ENCODE results near the gene SUPT4H1.

Gene SUPT4H1

GRCh38 chr17:58338841-58339754 is 12.9 kb downstream of the SUPT4H1 start:
- peak; percentile 87 for DNase-seq

DNA sequence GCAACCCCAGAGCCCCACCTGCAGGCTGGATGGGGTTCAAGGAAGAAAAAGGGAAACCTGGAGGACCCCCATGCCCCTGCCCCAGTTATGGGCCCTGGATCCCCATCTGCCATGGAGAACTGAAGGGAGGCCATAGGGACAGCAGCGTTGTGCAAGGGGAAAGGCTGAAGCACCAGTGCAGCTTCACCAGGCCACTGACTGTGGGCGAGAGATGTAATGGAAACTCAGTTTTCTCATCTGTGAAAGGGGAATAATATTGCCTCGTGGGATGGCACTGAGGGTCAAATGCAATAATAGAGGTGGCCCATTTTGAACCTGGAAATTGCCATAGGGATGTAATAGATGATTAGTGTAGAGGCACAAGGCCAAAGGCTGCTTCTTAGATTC is 13.6 kb downstream of the SUPT4H1 start:
- peak; percentile 59 for DNase-seq

GRCh38 chr17:58337600-58338453 is 14.2 kb downstream of the SUPT4H1 start:
- DNase-seq: peak; percentile 97

DNA sequence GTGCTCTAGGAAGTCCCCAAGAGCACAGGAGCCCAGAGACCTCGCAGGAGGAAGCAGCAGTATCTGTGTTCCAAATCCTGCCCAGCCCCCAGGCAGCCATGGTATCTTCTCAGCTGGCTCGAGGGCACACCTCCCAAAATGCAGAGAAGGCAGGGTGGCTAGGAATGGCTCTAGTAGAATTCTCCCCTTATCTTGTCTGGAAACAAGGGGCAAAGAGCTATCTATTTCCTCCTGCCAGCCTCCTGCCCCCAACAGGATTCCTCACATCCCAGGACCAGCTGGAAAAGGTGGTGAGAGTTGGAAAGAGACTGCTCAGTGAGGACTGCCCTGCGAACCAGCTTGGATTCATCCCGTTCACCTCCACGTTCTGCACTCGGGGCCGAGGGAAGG is 14.8 kb downstream of the SUPT4H1 start:
- DNase-seq: peak; percentile 49

- DNase-seq: no peak
These were observed 15.4 kb downstream of the SUPT4H1 start for GRCh38 chr17:58336456-58337209.

DNA sequence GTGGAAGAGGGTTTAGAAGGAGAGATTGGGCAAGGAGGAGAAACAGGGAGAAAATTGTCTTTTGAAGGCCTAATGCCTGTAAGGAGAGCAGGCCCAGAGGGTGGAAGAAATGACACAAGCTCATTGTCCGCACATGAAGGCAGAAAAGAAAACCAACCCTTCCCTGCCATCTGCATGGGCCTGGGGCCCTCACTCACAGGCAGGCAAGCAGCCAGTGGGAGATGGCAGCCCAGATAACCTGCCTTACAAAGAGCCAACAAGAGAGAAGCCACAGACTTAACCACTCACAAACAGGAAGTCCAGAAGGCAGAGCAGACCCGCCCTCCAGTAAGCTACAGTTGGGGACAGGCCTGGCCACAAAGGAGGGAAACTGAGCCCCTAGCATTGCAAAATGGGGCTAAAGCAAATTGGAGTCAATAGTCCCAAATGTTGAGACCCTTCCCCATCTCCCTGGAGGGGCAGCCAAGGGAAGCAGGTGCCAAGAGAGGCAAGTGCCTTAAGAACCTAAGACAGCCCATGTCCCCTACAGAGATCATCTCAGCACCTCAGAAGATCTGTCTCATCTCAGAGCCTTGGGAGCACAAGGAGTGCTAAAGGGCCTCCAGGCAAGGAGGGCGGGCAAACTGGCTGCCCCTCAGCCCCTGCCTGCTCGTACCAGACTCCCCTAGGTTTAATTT is 16.1 kb downstream of the SUPT4H1 start:
- peak; percentile 81 for DNase-seq

GRCh38 chr17:58335061-58335731 is 16.8 kb downstream of the SUPT4H1 start:
- DNase-seq: peak; percentile 64

GRCh38 chr17:58334661-58335060 is 17.3 kb downstream of the SUPT4H1 start:
- no peak for DNase-seq

- no peak for DNase-seq
These were observed 17.7 kb downstream of the SUPT4H1 start for GRCh38 chr17:58334256-58334655.

DNA sequence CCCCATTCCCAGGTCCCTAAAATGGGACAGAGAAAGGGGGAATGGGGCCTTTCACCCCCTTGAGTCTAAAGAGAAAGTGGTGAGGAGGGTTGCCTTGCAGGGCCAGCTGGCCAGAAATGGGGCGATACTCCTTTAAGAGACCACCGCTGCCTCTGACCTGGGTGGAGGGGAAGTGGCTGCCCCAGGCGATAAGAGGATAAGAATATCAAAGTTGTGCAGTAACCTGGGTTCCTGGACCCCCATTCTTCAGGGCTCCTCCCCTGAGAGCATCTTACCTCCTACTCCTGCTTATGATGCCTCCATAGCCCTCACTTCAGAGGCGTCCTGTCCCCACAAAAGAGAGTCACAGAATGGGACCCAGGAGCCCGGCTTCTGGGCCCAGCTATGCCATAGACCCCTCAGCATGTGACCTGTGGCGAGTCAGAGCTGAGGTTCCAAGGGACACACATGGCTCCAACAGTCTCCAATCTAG is 18.2 kb downstream of the SUPT4H1 start:
- DNase-seq: peak; percentile 38

DNA sequence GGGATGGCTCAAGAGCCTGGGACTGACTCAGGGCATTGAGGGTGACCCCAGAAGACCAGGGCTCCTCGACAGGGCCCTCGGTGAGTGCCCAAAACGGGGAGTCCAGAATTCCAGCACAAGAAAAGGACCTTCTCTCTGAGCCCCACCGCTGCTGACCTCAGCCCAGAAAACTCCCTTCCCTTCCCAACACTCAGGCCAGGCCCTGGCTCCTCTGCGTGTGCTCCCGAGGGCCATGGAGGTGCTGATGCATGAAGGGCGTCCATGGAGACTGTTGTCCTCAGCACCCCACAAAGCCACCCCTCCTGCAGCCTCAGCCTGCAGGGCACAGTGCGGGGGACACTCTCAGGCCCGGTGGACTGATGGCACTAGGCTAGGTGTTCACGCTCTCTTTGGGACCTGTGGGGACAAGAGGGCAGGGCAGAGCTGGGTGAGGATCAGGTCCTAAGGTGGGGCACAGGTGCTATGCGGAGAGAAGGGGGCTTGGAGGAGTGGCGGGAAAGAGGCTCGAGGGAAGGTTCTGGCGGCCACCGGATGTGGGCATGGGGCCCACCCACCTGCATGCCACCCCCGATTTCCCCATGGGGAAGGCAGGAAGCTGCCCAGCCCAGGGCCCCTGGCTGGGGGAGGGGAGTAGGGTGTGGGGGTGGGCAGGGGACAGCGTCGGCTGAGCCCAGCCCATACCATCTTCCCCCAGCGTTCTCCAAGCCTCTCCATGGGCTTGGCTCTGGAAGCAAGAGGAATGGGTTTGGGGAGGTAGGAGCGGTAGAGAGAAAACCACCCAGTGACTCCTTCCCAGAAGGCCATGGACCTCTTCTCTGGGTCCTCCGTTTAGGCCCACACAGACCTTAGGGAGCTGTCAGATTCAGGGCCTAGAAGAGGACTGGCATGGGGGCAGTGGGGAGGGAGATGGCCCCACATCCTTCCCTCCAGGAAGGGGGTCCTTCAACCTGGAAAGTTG is 18.9 kb downstream of the SUPT4H1 start:
- peak; percentile 81 for DNase-seq

- DNase-seq: peak; percentile 93
These were observed 19.9 kb downstream of the SUPT4H1 start for GRCh38 chr17:58331815-58332777.

- peak; percentile 81 for DNase-seq
These were observed 20.8 kb downstream of the SUPT4H1 start for GRCh38 chr17:58330997-58331814.

DNA sequence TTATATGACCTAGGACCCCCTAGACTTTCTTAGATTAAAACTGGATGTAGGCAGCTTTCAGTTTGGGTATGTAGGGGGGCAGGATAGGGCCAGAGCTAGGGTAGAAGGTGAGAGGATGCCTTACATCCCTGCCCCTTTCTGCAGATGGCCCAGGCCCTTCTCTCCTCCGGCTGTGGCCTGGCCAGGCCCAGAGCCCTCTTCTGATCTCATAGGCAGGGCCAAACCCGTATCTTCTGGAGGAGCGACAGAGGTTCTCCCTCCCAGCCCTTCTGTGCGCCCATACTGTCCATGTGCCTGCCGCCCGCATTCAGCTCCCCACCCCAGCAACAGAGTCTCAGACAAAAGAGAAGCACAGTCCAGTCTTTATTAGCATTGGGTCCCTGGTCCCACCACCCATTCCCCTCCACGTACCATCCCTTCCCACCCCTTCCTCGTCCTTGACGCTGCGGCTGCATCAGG is 21.4 kb downstream of the SUPT4H1 start:
- DNase-seq: peak; percentile 62

GRCh38 chr17:58329810-58330537 is 22.0 kb downstream of the SUPT4H1 start:
- peak; percentile 76 for DNase-seq

- peak; percentile 94 for DNase-seq
These were observed 22.8 kb downstream of the SUPT4H1 start for GRCh38 chr17:58329035-58329809.

Measured in stimulated activated CD4-positive, alpha-beta T cell treated with anti-CD3 and anti-CD28 coated beads, Interleukin-1b, Interleukin-23, amount 100 ng/mL, for 48 hours (primary cell).